B cell (primary cell): Measurements from ENCODE around the gene FAM161B. TPM values are rescaled to one million over a fixed set of nuclear protein-coding genes. Genes with fewer than 3 reads are reported as not detected.
"Not testable (repeated sequence)": the region's sequence is repeated elsewhere in the genome, so short reads cannot be mapped to it uniquely, and the experiment has no call there.

Experiments used
- ATAC-seq: fragments of 200-7000 bp; cut with Tn5 transposase; one replicate; pipeline ENCODE4 v1.10.0; 2021; ENCODE audit warnings: low read depth, mild to moderate bottlenecking, moderate number of reproducible peaks, moderate library complexity
- CTCF ChIA-PET: fragments of 350-600 bp; sonication (Branson Sonifier 250); formaldehyde crosslinking; loops from one replicate; lab custom pipeline; 2021; ENCODE audit warnings: antibody characterized with exemption, inconsistent platforms; lab: Charles Lee
- POLR2A ChIA-PET: fragments of 350-600 bp; sonication (Branson Sonifier 250); formaldehyde crosslinking; loops from one replicate; lab custom pipeline; 2021; ENCODE audit warnings: antibody characterized with exemption; lab: Charles Lee
- DNase-seq: peaks from one replicate; pipeline ENCODE4 v3.0.0; 2013
- H2AFZ ChIP-seq: 2 replicates; pipeline ENCODE4 v1.6.1; 2012; ENCODE audit warnings: mild to moderate bottlenecking, low read depth, low read length; ENCODE audit not compliant: insufficient read depth, poor library complexity, severe bottlenecking
- H3K27ac ChIP-seq, 2 donors: 1 replicate in 1 of 2; 2 replicates in 1 of 2; pipeline ENCODE4 v1.5.1; 2012 to 2013; ENCODE audit warnings: low read length in 2 of 2, mild to moderate bottlenecking in 2 of 2, moderate library complexity in 1 of 2
- H3K27me3 ChIP-seq, 4 experiments: fragments of 200-600 bp in 1 of 4; sonication (generic) in 1 of 4; replicated peaks in 1 of 4; 1 replicate in 2 of 4; 2 replicates in 2 of 4; pipeline versions ENCODE4 v1.6.1 to v1.7.0; 2013 to 2016; ENCODE audit warnings: low read length in 3 of 4, mild to moderate bottlenecking in 2 of 4, mixed read lengths in 1 of 4, moderate library complexity in 1 of 4; ENCODE audit not compliant: insufficient read depth in 4 of 4, control insufficient read depth in 3 of 4; ENCODE audit errors: control extremely low read depth in 1 of 4
- H3K36me3 ChIP-seq, 2 experiments: replicated peaks in 1 of 2; 1 replicate in 1 of 2; 2 replicates in 1 of 2; pipeline versions ENCODE4 v1.6.1 to v1.7.1; 2013; ENCODE audit warnings: low read length in 1 of 2; ENCODE audit not compliant: insufficient read depth in 2 of 2, control insufficient read depth in 1 of 2; ENCODE audit errors: control extremely low read depth in 1 of 2, extremely low read depth in 1 of 2
- H3K4me1 ChIP-seq, 2 donors: fragments of 200-600 bp in 1 of 2; sonication (generic) in 1 of 2; 1 replicate in 1 of 2; 2 replicates in 1 of 2; pipeline versions ENCODE4 v1.5.1 to v1.6.1; 2013 to 2017; ENCODE audit warnings: low read length in 2 of 2; ENCODE audit not compliant: control insufficient read depth in 2 of 2, insufficient read depth in 2 of 2
- H3K4me2 ChIP-seq: replicated peaks from 2 replicates; pipeline ENCODE3; 2012; ENCODE audit warnings: mild to moderate bottlenecking, low read depth, low read length; ENCODE audit not compliant: poor library complexity, severe bottlenecking
- H3K4me3 ChIP-seq, 5 experiments: fragments of 200-600 bp in 1 of 5; sonication (generic) in 1 of 5; 1 replicate in 3 of 5; 2 replicates in 2 of 5; pipeline versions ENCODE4 v1.5.1 to v1.7.0; 2011 to 2016; ENCODE audit warnings: low read length in 4 of 5, mild to moderate bottlenecking in 4 of 5, low read depth in 2 of 5, control low read depth in 1 of 5, moderate library complexity in 1 of 5; ENCODE audit not compliant: insufficient read depth in 1 of 5; ENCODE audit errors: control extremely low read depth in 1 of 5, extremely low read depth in 1 of 5
- H3K79me2 ChIP-seq: fragments of 200-600 bp; sonication (generic); one replicate; pipeline ENCODE4 v1.6.0; 2016; ENCODE audit warnings: low read length; ENCODE audit not compliant: control insufficient read depth, insufficient read depth
- H3K9ac ChIP-seq: fragments of 200-600 bp; sonication (generic); 2 replicates; pipeline ENCODE4 v1.6.1; 2017; ENCODE audit warnings: mild to moderate bottlenecking, low read length, moderate library complexity
- H3K9me3 ChIP-seq, 3 donors: one replicate each; pipeline versions ENCODE4 v1.6.1 to v1.7.1; 2013; ENCODE audit warnings: low read length in 2 of 3; ENCODE audit not compliant: control insufficient read depth in 2 of 3, insufficient read depth in 1 of 3; ENCODE audit errors: control extremely low read depth in 1 of 3
- H4K20me1 ChIP-seq: 2 replicates; pipeline ENCODE4 v1.6.0; 2012; ENCODE audit warnings: mild to moderate bottlenecking, low read length; ENCODE audit not compliant: insufficient read depth, control insufficient read depth, poor library complexity, severe bottlenecking
- H3K27ac Mint-ChIP-seq: one replicate; pipeline ENCODE4 v1.8.0; 2021; ENCODE audit warnings: mixed read lengths
- H3K27me3 Mint-ChIP-seq: one replicate; pipeline ENCODE4 v1.8.0; 2021; ENCODE audit warnings: mixed read lengths
- H3K4me1 Mint-ChIP-seq: one replicate; pipeline ENCODE4 v1.8.0; 2021; ENCODE audit warnings: mixed read lengths
- H3K4me3 Mint-ChIP-seq: one replicate; pipeline ENCODE4 v1.8.0; 2021; ENCODE audit warnings: mixed read lengths
- H3K9me3 Mint-ChIP-seq: one replicate; pipeline ENCODE4 v1.8.0; 2022; ENCODE audit warnings: mixed read lengths; ENCODE audit not compliant: insufficient read depth
- EZH2 ChIP-seq: IDR thresholded peaks from 2 replicates; pipeline ENCODE4 v1.6.1; 2012; ENCODE audit warnings: borderline replicate concordance, low read depth, mild to moderate bottlenecking, moderate library complexity, low read length; ENCODE audit not compliant: insufficient read depth, poor library complexity, severe bottlenecking
- WGBS: methylation state at CpG from one replicate; pipeline ENCODE4 v1.1.5; 2013; ENCODE audit warnings: missing lambda C conversion rate; ENCODE audit not compliant: insufficient coverage; 5-methylcytosine and 5-hydroxymethylcytosine counted together
- intact Hi-C: fragments of 100-400 bp; cut with micrococcal nuclease; formaldehyde crosslinking; loops from one replicate; pipeline ENCODE4 v1.10.0; 2022
- polyA plus RNA-seq: library from polyadenylated mRNA; depleted of rRNA; stranded (reverse); fragments of >200 nt; gene quantifications from 2 replicates; pipeline ENCODE4 v1.2.3, GENCODE V29; 2012
- total RNA-seq, 2 donors: library from RNA; stranded (reverse); fragments of 120-200 nt in 1 of 2; gene quantifications; 1 replicate in 1 of 2; 2 replicates in 1 of 2; pipeline versions ENCODE4 v1.2.3 to v1.2.4, GENCODE V29; 2013 to 2022
- TF ChIP-seq, protein P1 (sequence below): fragments of 200-600 bp; IDR thresholded peaks from one replicate; pipeline ENCODE4 v1.8.0; 2022; ENCODE audit warnings: antibody characterized with exemption, mild to moderate bottlenecking

FAM161B gene
- total and polyA plus RNA-seq, 2 donors (not counting 1 experiment from before 2014, with no cell fraction given) = 1.6 to 5.9 TPM

DNA sequence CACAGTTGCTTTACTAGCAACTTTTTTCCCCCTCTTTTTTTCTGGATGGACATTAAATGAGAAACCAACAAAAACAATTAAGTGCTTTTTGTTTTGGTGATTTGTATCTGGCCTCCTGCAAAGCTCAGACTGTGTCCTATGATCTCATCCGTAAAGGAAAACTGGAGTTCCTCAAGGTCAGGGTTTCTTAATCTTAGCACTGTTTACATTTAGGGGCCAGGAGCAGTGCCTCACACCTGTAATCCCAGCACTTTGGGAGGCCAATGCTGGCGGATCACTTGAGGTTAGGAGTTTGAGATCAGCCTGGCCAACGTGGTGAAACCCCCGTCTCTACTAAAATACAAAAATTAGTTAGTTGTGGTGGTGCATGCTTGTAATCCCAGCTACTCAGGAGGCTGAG, 41.2 kb upstream of the FAM161B start:
- ChIA-PET CTCF (no interaction called here), POLR2A (no interaction called here)
- 71% methylated on average over 1 of the region's 4 CpGs for WGBS
- H3K79me2 ChIP-seq = no peaks in the 10 kb centered on the region
- no peak overlapping the region for H2AFZ ChIP-seq
- no peaks in the 10 kb centered on the region for H3K27me3 ChIP-seq
- H3K9me3 ChIP-seq = no peaks in the 10 kb centered on the region
- H3K9me3 Mint-ChIP-seq = no peaks in the 10 kb centered on the region
- H3K27ac Mint-ChIP-seq = no peak overlapping the region
- no peak overlapping the region for H3K9ac ChIP-seq
- H3K4me1 Mint-ChIP-seq = peaks cover 2% of the 10 kb centered on the region
- no peak for TF ChIP-seq EZH2
- TF ChIP-seq, protein P1, sequence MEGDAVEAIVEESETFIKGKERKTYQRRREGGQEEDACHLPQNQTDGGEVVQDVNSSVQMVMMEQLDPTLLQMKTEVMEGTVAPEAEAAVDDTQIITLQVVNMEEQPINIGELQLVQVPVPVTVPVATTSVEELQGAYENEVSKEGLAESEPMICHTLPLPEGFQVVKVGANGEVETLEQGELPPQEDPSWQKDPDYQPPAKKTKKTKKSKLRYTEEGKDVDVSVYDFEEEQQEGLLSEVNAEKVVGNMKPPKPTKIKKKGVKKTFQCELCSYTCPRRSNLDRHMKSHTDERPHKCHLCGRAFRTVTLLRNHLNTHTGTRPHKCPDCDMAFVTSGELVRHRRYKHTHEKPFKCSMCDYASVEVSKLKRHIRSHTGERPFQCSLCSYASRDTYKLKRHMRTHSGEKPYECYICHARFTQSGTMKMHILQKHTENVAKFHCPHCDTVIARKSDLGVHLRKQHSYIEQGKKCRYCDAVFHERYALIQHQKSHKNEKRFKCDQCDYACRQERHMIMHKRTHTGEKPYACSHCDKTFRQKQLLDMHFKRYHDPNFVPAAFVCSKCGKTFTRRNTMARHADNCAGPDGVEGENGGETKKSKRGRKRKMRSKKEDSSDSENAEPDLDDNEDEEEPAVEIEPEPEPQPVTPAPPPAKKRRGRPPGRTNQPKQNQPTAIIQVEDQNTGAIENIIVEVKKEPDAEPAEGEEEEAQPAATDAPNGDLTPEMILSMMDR = no peak
- H3K4me1 ChIP-seq = no peaks in the 10 kb centered on the region
- H4K20me1 ChIP-seq = no peaks in the 10 kb centered on the region
- H3K4me2 ChIP-seq = no peak overlapping the region
- H3K27me3 Mint-ChIP-seq = no peaks in the 10 kb centered on the region
- intact Hi-C loops = no loop called here
- H3K36me3 ChIP-seq = peaks cover 0 to 23% of the 10 kb centered on the region in 2 experiments
- no peak overlapping the region for H3K27ac ChIP-seq
- no peak for DNase-seq
- H3K4me3 Mint-ChIP-seq = no peak overlapping the region
- ATAC-seq = no peak
- no peak overlapping the region for H3K4me3 ChIP-seq

- 100% methylated on average over 3 of the region's 7 CpGs for WGBS
- CTCF ChIA-PET, H3K4me1 Mint-ChIP-seq, H3K9me3 ChIP-seq, H3K79me2 ChIP-seq, ATAC-seq, H3K4me2 ChIP-seq, DNase-seq, H3K27me3 ChIP-seq, H3K9me3 Mint-ChIP-seq, H3K4me3 Mint-ChIP-seq, H3K9ac ChIP-seq, H3K27ac ChIP-seq, H3K27ac Mint-ChIP-seq, H3K4me3 ChIP-seq, intact Hi-C loops, H3K4me1 ChIP-seq, H2AFZ ChIP-seq, H3K27me3 Mint-ChIP-seq, POLR2A ChIA-PET, H4K20me1 ChIP-seq: not testable (repeated sequence)
- H3K36me3 ChIP-seq = peaks cover 0 to 20% of the 10 kb centered on the region in 2 experiments
Observed at GRCh38 chr14:73988656-73989055, 38.8 kb upstream of the FAM161B start.
